HFF-Myc (cell line): Measurements from ENCODE around the gene CTBS.

Source experiments
- DNase-seq: peaks from one replicate; pipeline ENCODE4 v3.0.0-alpha.2; 2011; ENCODE audit warnings: low read depth; ENCODE audit errors: extremely low read depth
- H3K4me3 ChIP-seq: replicated peaks from 2 replicates; pipeline ENCODE4 v1.5.1; 2011; ENCODE audit warnings: low read depth, mild to moderate bottlenecking, control low read depth, low read length
- CTCF ChIP-seq: IDR thresholded peaks from 2 replicates; pipeline ENCODE4 v1.5.1; 2012; ENCODE audit warnings: mild to moderate bottlenecking, low read depth, low read length, control low read depth; ENCODE audit errors: missing control alignments

CTBS gene

GRCh38 chr1:84573967-84574842, at the start of gene CTBS:
Gene CTBS, minus strand, starts transcription at chr1:84574440. Its CDS starts 25 bp downstream, at chr1:84574415.
- no peak for TF ChIP-seq CTCF
- DNase-seq = peak; percentile 31
- H3K4me3 ChIP-seq = peak within 1 kb of the TSS; percentile 54

- no peak overlapping the region for H3K4me3 ChIP-seq
- no peak for TF ChIP-seq CTCF
- DNase-seq = no peak
Measured at GRCh38 chr1:84621553-84621952, 47.3 kb upstream of the CTBS start.

- TF ChIP-seq CTCF = peak; percentile 76
- DNase-seq = no peak
- H3K4me3 ChIP-seq = peak overlapping the region; percentile 35
Measured at GRCh38 chr1:84620720-84621313, 46.6 kb upstream of the CTBS start.

- peak; percentile 74 for DNase-seq
- H3K4me3 ChIP-seq = 0 out of 2 replicates have a peak overlapping the region, but pooled peaks have one; percentile 11
- no peak for TF ChIP-seq CTCF
Measured at GRCh38 chr1:84619383-84620102, 45.3 kb upstream of the CTBS start.

GRCh38 chr1:84617349-84617748, 43.1 kb upstream of the CTBS start:
- no peak for DNase-seq
- H3K4me3 ChIP-seq = no peak overlapping the region
- TF ChIP-seq CTCF = no peak

GRCh38 chr1:84615790-84616189, 41.5 kb upstream of the CTBS start:
- no peak for DNase-seq
- TF ChIP-seq CTCF = no peak

More at GRCh38 chr1:84615790-84616189, 41.5 kb upstream of the CTBS start:
- no peak overlapping the region for H3K4me3 ChIP-seq
